ENCODE data around the gene TDRD9.
A peak's percentile ranks its signal among the peaks of the same experiment; 100 is the strongest.

The TDRD9 gene

DNA sequence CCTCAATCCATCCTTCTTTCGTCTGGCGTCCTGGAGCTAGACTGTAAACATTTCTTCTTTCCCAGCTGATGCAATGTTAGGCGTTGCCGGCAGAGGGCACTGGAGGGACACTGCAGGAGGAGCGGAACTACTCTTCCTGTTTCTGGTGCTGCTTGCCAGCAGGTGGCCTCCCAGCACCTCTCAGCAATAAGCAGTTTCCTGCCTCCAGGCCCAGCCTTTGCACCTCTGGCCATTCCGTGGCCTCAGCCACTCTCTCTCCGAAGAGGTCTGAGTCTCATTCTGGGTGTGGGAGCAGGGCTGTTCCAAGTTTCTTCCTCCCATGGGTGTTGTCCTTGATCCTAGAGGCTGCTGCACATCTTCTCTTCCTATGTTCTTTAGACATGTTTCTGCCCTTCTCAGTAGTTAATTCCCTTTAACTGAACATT, 149.8 kb downstream of the TDRD9 start:
- no peak overlapping the region for H3K9ac ChIP-seq (ENCODE audit: insufficient read length)
- TF ChIP-seq FOXP2 (optimal IDR thresholded peaks at IDR 0.05; ENCODE audit: control extremely low read depth, extremely low read length, insufficient read depth), result peak; percentile 86
- no peak for TF ChIP-seq EZH2 (IDR thresholded peaks at IDR 0.05)
- H3K4me3 ChIP-seq, result peak overlapping the region; percentile 46
- H3K36me3 ChIP-seq (ENCODE audit: insufficient read depth, low read length), result no peaks in the 10 kb centered on the region
- no peak overlapping the region for H3K27ac ChIP-seq
- peak; percentile 81 for DNase-seq (ENCODE audit: low read depth, low spot score)
- no peaks in the 10 kb centered on the region for H3K9me3 ChIP-seq (ENCODE audit: low read depth, low read length)

DNA sequence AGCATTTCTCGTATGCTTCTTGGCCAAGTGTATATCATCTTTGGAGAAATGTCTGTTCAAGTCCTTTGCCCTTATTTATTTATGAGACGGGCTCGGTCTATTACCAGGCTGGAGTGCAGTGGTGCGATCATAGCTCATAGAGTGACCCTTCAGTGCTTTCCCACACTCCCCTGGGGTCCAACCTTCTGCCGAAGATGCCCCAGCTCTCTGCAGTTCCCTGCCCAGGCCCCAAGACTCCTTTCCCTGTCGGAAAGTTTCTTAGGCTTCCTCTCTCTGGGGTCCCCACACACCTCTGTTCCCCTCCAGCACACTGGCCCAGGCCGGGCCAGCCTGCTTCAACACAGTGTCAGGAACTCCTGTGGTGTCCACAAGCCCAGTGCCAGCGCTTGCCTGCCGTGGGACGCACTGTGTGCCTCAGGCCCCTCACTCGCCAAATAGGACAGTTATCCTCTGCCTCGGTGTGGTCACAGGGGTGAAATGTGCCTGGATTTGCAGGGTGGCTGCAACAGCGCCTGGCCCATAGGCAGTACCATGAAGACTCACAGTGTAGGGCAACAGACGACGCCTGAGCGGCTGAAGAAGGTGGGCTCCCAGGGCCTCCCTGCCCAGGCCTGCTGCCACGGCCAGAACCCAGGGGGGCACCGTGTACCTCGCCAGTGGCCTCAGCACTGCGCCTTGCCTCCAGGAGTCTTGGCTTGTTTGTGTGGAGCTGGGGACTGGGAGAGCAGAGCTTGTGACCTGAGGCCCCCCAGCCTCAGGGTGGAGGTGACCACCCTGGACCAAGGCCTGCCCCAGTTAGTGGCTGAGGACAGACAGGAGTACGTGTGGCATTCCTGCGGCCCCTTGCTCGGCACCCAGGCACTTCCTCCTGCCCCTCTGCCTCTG, 152.4 kb downstream of the TDRD9 start:
- DNase-seq (ENCODE audit: low read depth, low spot score), result no peak
- Histone ChIP-seq H3K36me3 (ENCODE audit: insufficient read depth, low read length) (no peaks in the 10 kb centered on the region), H3K9me3 (ENCODE audit: low read depth, low read length) (no peaks in the 10 kb centered on the region), H3K9ac (ENCODE audit: insufficient read length) (no peak overlapping the region), H3K27ac (no peak overlapping the region), H3K4me3 (no peak overlapping the region)
- TF ChIP-seq FOXP2 (optimal IDR thresholded peaks at IDR 0.05; ENCODE audit: control extremely low read depth, extremely low read length, insufficient read depth) (no peak), POLR2AphosphoS5 (IDR thresholded peaks at IDR 0.05; ENCODE audit: borderline replicate concordance, low read depth, low read length) (no peak), EZH2 (IDR thresholded peaks at IDR 0.05) (no peak)

- H3K36me3 ChIP-seq (ENCODE audit: insufficient read depth, low read length), result no peaks in the 10 kb centered on the region
- no peak overlapping the region for H3K4me3 ChIP-seq
- no peak overlapping the region for H3K9ac ChIP-seq (ENCODE audit: insufficient read length)
- H3K27ac ChIP-seq, result no peak overlapping the region
- no peaks in the 10 kb centered on the region for H3K9me3 ChIP-seq (ENCODE audit: low read depth, low read length)
- TF ChIP-seq EZH2 (IDR thresholded peaks at IDR 0.05), result no peak
- TF ChIP-seq FOXP2 (optimal IDR thresholded peaks at IDR 0.05; ENCODE audit: control extremely low read depth, extremely low read length, insufficient read depth), result no peak
- TF ChIP-seq POLR2AphosphoS5 (IDR thresholded peaks at IDR 0.05; ENCODE audit: borderline replicate concordance, low read depth, low read length), result no peak
- no peak for DNase-seq (ENCODE audit: low read depth, low spot score)
These were observed 153.1 kb downstream of the TDRD9 start for GRCh38 chr14:104081261-104081835.

DNA sequence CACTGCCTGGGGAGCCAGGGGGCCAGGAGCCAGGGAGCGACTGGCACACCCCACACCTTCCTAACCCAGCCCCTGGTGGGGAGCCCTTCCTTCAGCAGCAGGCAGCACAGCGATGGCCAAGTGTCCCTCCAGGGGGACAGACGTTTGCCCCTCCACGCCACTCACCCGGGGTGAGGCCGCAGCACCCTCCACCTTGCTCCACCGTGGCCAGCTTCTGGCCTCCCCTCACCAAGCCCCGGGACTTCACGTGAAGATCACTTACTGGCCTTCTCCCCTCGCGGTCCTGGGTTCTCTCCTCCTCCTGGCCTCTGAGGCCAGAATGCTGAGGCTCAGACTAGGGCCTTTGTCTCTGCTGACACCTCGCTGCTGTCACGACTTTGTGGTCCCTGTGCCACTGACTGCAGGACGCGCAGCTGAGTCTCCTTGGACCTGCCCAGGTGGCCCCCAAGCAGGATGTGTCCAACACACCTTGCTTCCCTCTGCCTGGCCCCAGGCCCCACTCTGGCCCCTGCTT, 153.8 kb downstream of the TDRD9 start:
- no peak for DNase-seq (ENCODE audit: low read depth, low spot score)

GRCh38 chr14:104082807-104083206, 154.6 kb downstream of the TDRD9 start:
- no peak for DNase-seq (ENCODE audit: low read depth, low spot score)
- Histone ChIP-seq H3K27ac (no peak overlapping the region), H3K4me3 (no peak overlapping the region), H3K9ac (ENCODE audit: insufficient read length) (no peak overlapping the region), H3K9me3 (ENCODE audit: low read depth, low read length) (no peaks in the 10 kb centered on the region), H3K36me3 (ENCODE audit: insufficient read depth, low read length) (no peaks in the 10 kb centered on the region)
- TF ChIP-seq FOXP2 (optimal IDR thresholded peaks at IDR 0.05; ENCODE audit: control extremely low read depth, extremely low read length, insufficient read depth) (no peak), EZH2 (IDR thresholded peaks at IDR 0.05) (no peak), POLR2AphosphoS5 (IDR thresholded peaks at IDR 0.05; ENCODE audit: borderline replicate concordance, low read depth, low read length) (no peak)

More for the DNA sequence above, 153.8 kb downstream of the TDRD9 start:
- no peak for TF ChIP-seq FOXP2 (optimal IDR thresholded peaks at IDR 0.05; ENCODE audit: control extremely low read depth, extremely low read length, insufficient read depth)
- no peak for TF ChIP-seq EZH2 (IDR thresholded peaks at IDR 0.05)
- TF ChIP-seq POLR2AphosphoS5 (IDR thresholded peaks at IDR 0.05; ENCODE audit: borderline replicate concordance, low read depth, low read length), result no peak
- Histone ChIP-seq H3K36me3 (ENCODE audit: insufficient read depth, low read length) (no peaks in the 10 kb centered on the region), H3K9ac (ENCODE audit: insufficient read length) (no peak overlapping the region), H3K9me3 (ENCODE audit: low read depth, low read length) (no peaks in the 10 kb centered on the region), H3K27ac (no peak overlapping the region), H3K4me3 (no peak overlapping the region)

- no peak overlapping the region for H3K4me3 ChIP-seq
These were observed 156.2 kb downstream of the TDRD9 start for GRCh38 chr14:104084251-104085002.

GRCh38 chr14:104085032-104085888, 157.0 kb downstream of the TDRD9 start, which contains the start of gene ASPG:
ASPG (plus strand) TSS chr14:104085700; CDS start chr14:104085771, 71 bp downstream.
- Histone ChIP-seq H3K4me3 (no peak within 1 kb of the TSS), H3K36me3 (ENCODE audit: insufficient read depth, low read length) (no peaks in the 10 kb centered on the region), H3K9me3 (ENCODE audit: low read depth, low read length) (no peaks in the 10 kb centered on the region), H3K9ac (ENCODE audit: insufficient read length) (no peak within 1 kb of the TSS), H3K27ac (no peak within 1 kb of the TSS)
- no peak for TF ChIP-seq POLR2AphosphoS5 (IDR thresholded peaks at IDR 0.05; ENCODE audit: borderline replicate concordance, low read depth, low read length)
- TF ChIP-seq EZH2 (IDR thresholded peaks at IDR 0.05), result no peak
- no peak for TF ChIP-seq FOXP2 (optimal IDR thresholded peaks at IDR 0.05; ENCODE audit: control extremely low read depth, extremely low read length, insufficient read depth)
- DNase-seq (ENCODE audit: low read depth, low spot score), result no peak

More at GRCh38 chr14:104084251-104085002, 156.2 kb downstream of the TDRD9 start:
- TF ChIP-seq POLR2AphosphoS5 (IDR thresholded peaks at IDR 0.05; ENCODE audit: borderline replicate concordance, low read depth, low read length) (no peak), EZH2 (IDR thresholded peaks at IDR 0.05) (no peak), FOXP2 (optimal IDR thresholded peaks at IDR 0.05; ENCODE audit: control extremely low read depth, extremely low read length, insufficient read depth) (no peak)
- Histone ChIP-seq H3K36me3 (ENCODE audit: insufficient read depth, low read length) (no peaks in the 10 kb centered on the region), H3K27ac (no peak overlapping the region), H3K9me3 (ENCODE audit: low read depth, low read length) (no peaks in the 10 kb centered on the region), H3K9ac (ENCODE audit: insufficient read length) (no peak overlapping the region)
- DNase-seq (ENCODE audit: low read depth, low spot score), result no peak
